ENCODE data around the gene IQCB1.
"Not testable (repeated sequence)": the region's sequence is repeated elsewhere in the genome, so short reads cannot be mapped to it uniquely, and the experiment has no call there.

DNA sequence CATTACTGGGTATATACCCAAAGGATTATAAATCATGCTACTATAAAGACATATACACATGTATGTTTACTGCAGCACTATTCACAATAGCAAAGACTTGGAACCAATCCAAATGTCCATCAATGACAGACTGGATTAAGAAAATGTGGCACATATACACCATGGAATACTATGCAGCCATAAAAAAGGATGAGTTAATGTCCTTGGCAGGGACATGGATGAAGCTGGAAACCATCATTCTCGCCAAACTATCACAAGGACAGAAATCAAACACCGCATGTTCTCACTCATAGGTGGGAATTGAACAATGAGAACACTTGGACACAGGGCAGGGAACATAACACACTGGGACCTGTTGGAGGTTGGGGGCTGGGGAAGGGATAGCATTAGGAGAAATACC, 91.8 kb downstream of the IQCB1 start:
- TF ChIP-seq, protein P1, sequence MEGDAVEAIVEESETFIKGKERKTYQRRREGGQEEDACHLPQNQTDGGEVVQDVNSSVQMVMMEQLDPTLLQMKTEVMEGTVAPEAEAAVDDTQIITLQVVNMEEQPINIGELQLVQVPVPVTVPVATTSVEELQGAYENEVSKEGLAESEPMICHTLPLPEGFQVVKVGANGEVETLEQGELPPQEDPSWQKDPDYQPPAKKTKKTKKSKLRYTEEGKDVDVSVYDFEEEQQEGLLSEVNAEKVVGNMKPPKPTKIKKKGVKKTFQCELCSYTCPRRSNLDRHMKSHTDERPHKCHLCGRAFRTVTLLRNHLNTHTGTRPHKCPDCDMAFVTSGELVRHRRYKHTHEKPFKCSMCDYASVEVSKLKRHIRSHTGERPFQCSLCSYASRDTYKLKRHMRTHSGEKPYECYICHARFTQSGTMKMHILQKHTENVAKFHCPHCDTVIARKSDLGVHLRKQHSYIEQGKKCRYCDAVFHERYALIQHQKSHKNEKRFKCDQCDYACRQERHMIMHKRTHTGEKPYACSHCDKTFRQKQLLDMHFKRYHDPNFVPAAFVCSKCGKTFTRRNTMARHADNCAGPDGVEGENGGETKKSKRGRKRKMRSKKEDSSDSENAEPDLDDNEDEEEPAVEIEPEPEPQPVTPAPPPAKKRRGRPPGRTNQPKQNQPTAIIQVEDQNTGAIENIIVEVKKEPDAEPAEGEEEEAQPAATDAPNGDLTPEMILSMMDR (IDR thresholded peaks at IDR 0.05), result not testable (repeated sequence)
- not testable (repeated sequence) for TF ChIP-seq POLR2A (IDR thresholded peaks at IDR 0.05)
